Measurements from ENCODE around the gene ZBTB3. TPM values are rescaled to one million over a fixed set of nuclear protein-coding genes. Genes with fewer than 3 reads are reported as not detected.
"Not testable (repeated sequence)": the region's sequence is repeated elsewhere in the genome, so short reads cannot be mapped to it uniquely, and the experiment has no call there.

The ZBTB3 gene
- total and polyA plus RNA-seq, 4 donors: 1.5 to 6.4 (median 4.2) TPM

DNA sequence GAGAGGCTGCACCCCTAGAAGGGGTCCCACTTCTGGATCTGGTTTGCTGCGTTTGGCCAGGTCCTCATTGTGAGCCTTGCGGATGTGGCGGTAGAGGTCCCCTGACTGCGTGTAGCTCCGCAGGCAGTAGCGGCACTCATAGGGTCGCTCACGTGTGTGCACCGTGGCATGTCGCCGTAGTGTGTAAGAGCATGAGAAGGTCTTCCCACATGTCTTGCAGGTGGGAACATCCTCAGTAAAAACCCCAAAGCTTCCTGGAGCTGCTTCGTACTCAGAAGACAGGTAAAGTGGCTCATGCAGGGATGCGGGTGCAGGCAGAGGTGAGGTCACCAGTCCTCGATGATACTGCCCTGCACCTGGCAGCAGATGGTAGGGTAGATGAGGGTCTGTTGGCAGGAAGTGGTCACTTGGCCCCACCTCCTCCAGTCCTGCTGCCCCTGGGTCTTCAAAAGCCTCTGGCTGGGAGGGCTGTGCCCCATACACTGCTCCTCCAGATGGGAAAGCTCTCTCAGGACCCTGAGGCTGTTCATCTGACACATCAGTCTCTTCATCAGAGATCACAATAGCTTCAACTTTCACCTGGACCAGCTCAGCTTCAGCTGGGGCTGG is 1.7 kb downstream of the ZBTB3 start:
- WGBS: 97% methylated on average over 14 of the region's 14 CpGs
- TF ChIP-seq RAD21 (IDR thresholded peaks at IDR 0.05) (no peak), NR2F2 (IDR thresholded peaks at IDR 0.05) (no peak), JUND (IDR thresholded peaks at IDR 0.05) (no peak)
- H3K4me3 ChIP-seq (ENCODE audit: low read depth in 1 of 3, low read length in 3 of 3): no peak overlapping the region

DNA sequence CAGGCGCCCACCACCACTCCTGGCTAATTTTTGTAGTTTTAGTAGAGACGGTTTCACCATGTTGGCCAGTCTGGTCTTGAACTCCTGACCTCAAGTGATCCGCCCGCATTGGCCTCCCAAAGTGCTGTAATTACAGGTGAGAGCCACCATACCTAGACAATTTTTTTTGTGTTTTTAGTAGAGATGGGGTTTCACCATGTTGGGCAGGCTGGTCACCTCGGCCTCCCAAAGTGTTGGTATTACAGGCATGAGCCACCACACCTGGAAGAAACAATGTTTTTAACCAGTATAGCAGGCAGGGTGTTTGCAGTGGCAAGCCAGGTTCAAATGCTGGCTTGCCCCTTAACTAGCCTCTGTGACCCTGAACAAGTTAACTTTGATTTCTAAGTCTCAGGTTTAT is 4.0 kb downstream of the ZBTB3 start:
- H3K9me3 ChIP-seq (ENCODE audit: control insufficient read depth in 4 of 4, low read length in 3 of 4); H3K9ac ChIP-seq (ENCODE audit: low read depth in 1 of 2, low read length in 2 of 2); H3K4me3 ChIP-seq (ENCODE audit: low read depth in 1 of 3, low read length in 3 of 3); H3K27ac ChIP-seq (ENCODE audit: low read depth in 1 of 2, low read length in 2 of 2); H3K27me3 ChIP-seq (ENCODE audit: control insufficient read depth in 4 of 4, insufficient read depth in 4 of 4, low read length in 3 of 4); DNase-seq (ENCODE audit: low spot score): not testable (repeated sequence)
- Histone ChIP-seq H3K36me3 (ENCODE audit: control insufficient read depth in 4 of 4, insufficient read depth in 3 of 4, low read depth in 1 of 4, low read length in 3 of 4) (peaks cover 2 to 11% (median 4%) of the 10 kb centered on the region in 4 donors), H3K4me1 (ENCODE audit: control insufficient read depth in 4 of 4, insufficient read depth in 4 of 4, low read length in 3 of 4) (peaks cover 4 to 12% (median 9%) of the 10 kb centered on the region in 4 donors)
- WGBS: 96% methylated on average over 5 of the region's 5 CpGs

More for the DNA sequence above, 1.7 kb downstream of the ZBTB3 start:
- peaks cover 4 to 12% (median 9%) of the 10 kb centered on the region in 4 donors for H3K4me1 ChIP-seq (ENCODE audit: control insufficient read depth in 4 of 4, insufficient read depth in 4 of 4, low read length in 3 of 4)
- no peaks in the 10 kb centered on the region for H3K9me3 ChIP-seq (ENCODE audit: control insufficient read depth in 4 of 4, low read length in 3 of 4)
- no peak for DNase-seq (ENCODE audit: low spot score)
- no peak overlapping the region for H3K27ac ChIP-seq (ENCODE audit: low read depth in 1 of 2, low read length in 2 of 2)
- H3K36me3 ChIP-seq (ENCODE audit: control insufficient read depth in 4 of 4, insufficient read depth in 3 of 4, low read depth in 1 of 4, low read length in 3 of 4): peaks cover 2 to 11% (median 4%) of the 10 kb centered on the region in 4 donors
- H3K27me3 ChIP-seq (ENCODE audit: control insufficient read depth in 4 of 4, insufficient read depth in 4 of 4, low read length in 3 of 4): no peaks in the 10 kb centered on the region
- H3K9ac ChIP-seq (ENCODE audit: low read depth in 1 of 2, low read length in 2 of 2): no peak overlapping the region

DNA sequence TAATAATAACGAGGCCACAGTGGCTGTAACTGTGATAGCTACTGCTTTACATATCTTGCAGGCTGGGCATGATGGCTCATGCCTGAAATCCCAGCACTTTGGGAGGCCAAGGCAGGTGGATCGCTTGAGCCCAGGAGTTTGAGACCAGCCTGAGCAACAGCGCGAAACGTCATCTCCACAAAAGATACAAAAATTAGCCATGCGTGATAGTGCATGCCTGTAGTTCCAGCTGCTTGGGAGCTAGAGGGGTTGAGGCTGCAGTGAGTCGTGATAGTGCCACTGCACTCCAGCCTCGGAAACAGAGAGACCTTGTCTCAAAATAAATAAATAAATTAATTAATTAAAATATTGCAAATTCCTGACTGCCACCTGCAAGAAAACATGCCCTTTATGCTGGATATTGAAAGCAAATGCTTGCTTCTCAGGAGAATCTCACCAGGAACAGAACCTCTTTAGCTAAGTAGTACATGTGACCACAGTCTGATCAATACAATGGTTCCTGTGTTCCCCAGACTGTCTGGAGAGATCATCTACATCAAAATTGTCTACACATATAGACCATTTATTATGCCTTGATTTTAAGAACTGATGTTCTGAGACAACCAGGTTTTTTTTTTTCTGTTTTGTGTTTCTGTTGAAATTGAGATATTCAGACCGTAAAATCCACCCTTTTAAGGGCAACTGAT is 6.3 kb downstream of the ZBTB3 start:
- no peaks in the 10 kb centered on the region for H3K9me3 ChIP-seq (ENCODE audit: control insufficient read depth in 4 of 4, low read length in 3 of 4)
- H3K27ac ChIP-seq (ENCODE audit: low read depth in 1 of 2, low read length in 2 of 2): no peak overlapping the region
- H3K4me3 ChIP-seq (ENCODE audit: low read depth in 1 of 3, low read length in 3 of 3): no peak overlapping the region
- peaks cover 2 to 10% (median 3%) of the 10 kb centered on the region in 4 donors for H3K36me3 ChIP-seq (ENCODE audit: control insufficient read depth in 4 of 4, insufficient read depth in 3 of 4, low read depth in 1 of 4, low read length in 3 of 4)
- TF ChIP-seq TAF1 (conservative IDR thresholded peaks at IDR 0.05): no peak
- no peak for TF ChIP-seq YY1 (IDR thresholded peaks at IDR 0.05)
- no peak for TF ChIP-seq FOXA2 (IDR thresholded peaks at IDR 0.05)
- no peak for TF ChIP-seq SP1 (IDR thresholded peaks at IDR 0.05)
- TF ChIP-seq GABPA (IDR thresholded peaks at IDR 0.05 in 1 of 2, conservative IDR thresholded peaks at IDR 0.05 in 1 of 2): no peak
- no peak for TF ChIP-seq HNF4A (conservative IDR thresholded peaks at IDR 0.05)
- TF ChIP-seq, protein P1, sequence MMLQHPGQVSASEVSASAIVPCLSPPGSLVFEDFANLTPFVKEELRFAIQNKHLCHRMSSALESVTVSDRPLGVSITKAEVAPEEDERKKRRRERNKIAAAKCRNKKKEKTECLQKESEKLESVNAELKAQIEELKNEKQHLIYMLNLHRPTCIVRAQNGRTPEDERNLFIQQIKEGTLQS (IDR thresholded peaks at IDR 0.05): no peak
- TF ChIP-seq, protein P2, sequence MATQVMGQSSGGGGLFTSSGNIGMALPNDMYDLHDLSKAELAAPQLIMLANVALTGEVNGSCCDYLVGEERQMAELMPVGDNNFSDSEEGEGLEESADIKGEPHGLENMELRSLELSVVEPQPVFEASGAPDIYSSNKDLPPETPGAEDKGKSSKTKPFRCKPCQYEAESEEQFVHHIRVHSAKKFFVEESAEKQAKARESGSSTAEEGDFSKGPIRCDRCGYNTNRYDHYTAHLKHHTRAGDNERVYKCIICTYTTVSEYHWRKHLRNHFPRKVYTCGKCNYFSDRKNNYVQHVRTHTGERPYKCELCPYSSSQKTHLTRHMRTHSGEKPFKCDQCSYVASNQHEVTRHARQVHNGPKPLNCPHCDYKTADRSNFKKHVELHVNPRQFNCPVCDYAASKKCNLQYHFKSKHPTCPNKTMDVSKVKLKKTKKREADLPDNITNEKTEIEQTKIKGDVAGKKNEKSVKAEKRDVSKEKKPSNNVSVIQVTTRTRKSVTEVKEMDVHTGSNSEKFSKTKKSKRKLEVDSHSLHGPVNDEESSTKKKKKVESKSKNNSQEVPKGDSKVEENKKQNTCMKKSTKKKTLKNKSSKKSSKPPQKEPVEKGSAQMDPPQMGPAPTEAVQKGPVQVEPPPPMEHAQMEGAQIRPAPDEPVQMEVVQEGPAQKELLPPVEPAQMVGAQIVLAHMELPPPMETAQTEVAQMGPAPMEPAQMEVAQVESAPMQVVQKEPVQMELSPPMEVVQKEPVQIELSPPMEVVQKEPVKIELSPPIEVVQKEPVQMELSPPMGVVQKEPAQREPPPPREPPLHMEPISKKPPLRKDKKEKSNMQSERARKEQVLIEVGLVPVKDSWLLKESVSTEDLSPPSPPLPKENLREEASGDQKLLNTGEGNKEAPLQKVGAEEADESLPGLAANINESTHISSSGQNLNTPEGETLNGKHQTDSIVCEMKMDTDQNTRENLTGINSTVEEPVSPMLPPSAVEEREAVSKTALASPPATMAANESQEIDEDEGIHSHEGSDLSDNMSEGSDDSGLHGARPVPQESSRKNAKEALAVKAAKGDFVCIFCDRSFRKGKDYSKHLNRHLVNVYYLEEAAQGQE (IDR thresholded peaks at IDR 0.05): no peak
- TF ChIP-seq EGR1 (IDR thresholded peaks at IDR 0.05; ENCODE audit: low read depth in 2 of 2): no peak
- H3K9ac ChIP-seq (ENCODE audit: low read depth in 1 of 2, low read length in 2 of 2): no peak overlapping the region
- H3K4me1 ChIP-seq (ENCODE audit: control insufficient read depth in 4 of 4, insufficient read depth in 4 of 4, low read length in 3 of 4): no peaks in the 10 kb centered on the region
- DNase-seq (ENCODE audit: low spot score): no peak
- no peaks in the 10 kb centered on the region for H3K27me3 ChIP-seq (ENCODE audit: control insufficient read depth in 4 of 4, insufficient read depth in 4 of 4, low read length in 3 of 4)
- WGBS: 91% methylated on average over 9 of the region's 9 CpGs
